ENCODE results near the gene SCARB1. TPM values are rescaled to one million over a fixed set of nuclear protein-coding genes. Genes with fewer than 3 reads are reported as not detected.

The SCARB1 gene
- total and polyA plus RNA-seq, 2 of the 13 experiments (the other 11 are each of a cell fraction or from before 2014, with no cell fraction given): 63.4 to 160 TPM

GRCh38 chr12:124884587-124885438 is 21.1 kb upstream of the SCARB1 start (continued):
- TF ChIP-seq CEBPZ (IDR thresholded peaks at IDR 0.05; ENCODE audit: low read length) (no peak), KAT2B (IDR thresholded peaks at IDR 0.05; ENCODE audit: borderline replicate concordance, low read depth, low read length) (no peak), FUBP1 (CRISPR knock-in tag; IDR thresholded peaks at IDR 0.05; ENCODE audit: borderline replicate concordance) (no peak), ZNF333 (CRISPR knock-in tag; IDR thresholded peaks at IDR 0.05; ENCODE audit: borderline replicate concordance) (no peak), TAF1 (CRISPR knock-in tag; IDR thresholded peaks at IDR 0.05) (peak; percentile 24; the same call in 1 of the 2 replicates), GPN1 (CRISPR knock-in tag; IDR thresholded peaks at IDR 0.05; ENCODE audit: borderline replicate concordance) (no peak), ZFYVE20 (CRISPR knock-in tag; IDR thresholded peaks at IDR 0.05; ENCODE audit: borderline replicate concordance, low read depth) (no peak), AGO1 (IDR thresholded peaks at IDR 0.05; ENCODE audit: low read depth, low read length, poor library complexity, severe bottlenecking) (no peak), ZFP82 (CRISPR knock-in tag; IDR thresholded peaks at IDR 0.05; ENCODE audit: borderline replicate concordance) (no peak), SALL2 (CRISPR knock-in tag; IDR thresholded peaks at IDR 0.05) (no peak), SMARCC2 (IDR thresholded peaks at IDR 0.05) (no peak), ARNTL (CRISPR knock-in tag; IDR thresholded peaks at IDR 0.05) (no peak), SIN3B (IDR thresholded peaks at IDR 0.05; ENCODE audit: low read length) (no peak), SOX6 (IDR thresholded peaks at IDR 0.05) (no peak), SOX6 (CRISPR knock-in tag; IDR thresholded peaks at IDR 0.05) (peak; percentile 61), ZNF318 (CRISPR knock-in tag; IDR thresholded peaks at IDR 0.05) (no peak)
